Midbrain (tissue), 1 donor: ENCODE measurements around the gene CKAP5.
A peak's percentile ranks its signal among the peaks of the same experiment; 100 is the strongest.

Experiments used
- DNase-seq: peaks from one replicate; lab custom pipeline; 2025; lab: John Stamatoyannopoulos, UW

Gene CKAP5

DNA sequence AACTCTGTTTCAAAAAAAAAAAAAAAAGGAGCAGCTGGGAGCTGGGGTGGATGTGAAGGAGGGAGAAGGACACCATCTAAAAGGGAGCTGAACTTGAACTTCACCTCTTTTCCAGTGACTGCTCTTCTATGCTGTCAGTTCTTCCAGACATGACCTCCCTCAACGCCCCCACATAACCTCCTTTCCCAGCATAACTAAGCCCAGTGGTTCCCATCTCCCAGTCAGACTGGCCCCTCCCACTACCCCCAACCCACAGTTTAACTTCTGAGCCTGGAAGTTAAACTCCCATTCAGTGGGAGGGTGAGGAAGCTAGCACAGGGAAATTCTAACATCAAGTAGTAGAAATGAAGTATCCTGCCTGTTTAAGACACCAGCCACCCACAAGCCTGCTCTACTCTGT lies 147.5 kb downstream of the CKAP5 start:
- no peak for DNase-seq

- DNase-seq, result no peak
Observed at GRCh38 chr11:46697723-46698122, 148.4 kb downstream of the CKAP5 start.

DNA sequence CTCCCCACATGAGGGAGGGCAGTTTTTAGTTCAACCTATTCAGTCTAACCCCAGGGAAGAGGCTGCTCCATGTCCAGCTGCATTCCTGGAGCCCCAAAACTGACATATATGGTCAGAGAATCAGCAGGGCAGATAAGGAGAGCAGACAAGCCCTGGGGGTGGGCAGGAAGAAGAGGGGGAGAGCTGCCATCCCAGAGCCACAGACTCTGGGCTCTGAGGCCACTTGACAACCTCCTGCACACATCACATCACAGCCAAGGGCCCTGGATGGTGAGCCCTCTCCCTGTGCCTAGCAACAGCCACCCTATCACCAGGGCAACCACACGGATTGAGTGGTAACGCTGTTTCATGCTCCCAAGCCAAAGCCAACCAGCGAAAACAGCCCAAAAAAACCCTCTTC lies 148.8 kb downstream of the CKAP5 start:
- peak; percentile 33 for DNase-seq

DNA sequence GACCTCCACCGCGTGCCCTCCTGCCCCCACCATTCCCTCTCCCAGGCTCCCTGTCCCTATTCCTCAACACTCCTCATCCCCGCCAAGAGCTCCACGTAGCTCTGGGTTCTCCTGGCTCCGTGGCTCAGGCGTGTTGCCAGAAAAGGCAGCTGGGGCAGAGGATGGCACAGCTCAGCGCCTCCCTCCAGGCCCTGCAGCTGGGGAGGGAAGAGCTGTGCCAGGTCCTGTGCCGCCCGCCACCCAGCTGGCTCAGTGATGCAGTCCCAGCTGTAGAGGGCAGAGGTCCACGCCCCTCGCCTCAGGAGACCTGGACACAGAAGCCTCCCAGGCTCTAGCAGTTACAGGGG lies 149.9 kb downstream of the CKAP5 start:
- DNase-seq, result peak; percentile 95

GRCh38 chr11:46695345-46696211 lies 150.5 kb downstream of the CKAP5 start:
- DNase-seq, result no peak

DNA sequence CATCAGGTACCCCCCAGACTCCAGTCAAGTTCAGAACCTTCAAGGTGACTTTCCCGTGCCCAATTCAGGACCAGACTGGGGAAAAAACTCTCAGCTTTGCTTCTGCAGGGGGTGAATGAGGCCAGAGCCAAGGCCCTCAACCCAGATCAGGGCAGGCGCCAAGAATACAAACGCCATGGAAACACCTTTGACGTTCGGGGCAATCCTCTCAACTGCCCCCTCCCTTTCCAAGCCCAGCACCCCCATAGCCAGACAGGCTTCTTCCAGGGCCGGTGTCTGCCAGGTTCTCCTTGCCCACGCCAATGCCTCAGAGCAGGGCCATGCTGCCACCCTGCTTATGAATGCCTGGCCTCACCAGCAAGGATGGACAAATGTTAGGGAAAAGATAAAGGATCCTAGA lies 151.5 kb downstream of the CKAP5 start:
- DNase-seq, result peak; percentile 22

GRCh38 chr11:46694072-46694471 lies 152.0 kb downstream of the CKAP5 start:
- DNase-seq, result no peak

DNA sequence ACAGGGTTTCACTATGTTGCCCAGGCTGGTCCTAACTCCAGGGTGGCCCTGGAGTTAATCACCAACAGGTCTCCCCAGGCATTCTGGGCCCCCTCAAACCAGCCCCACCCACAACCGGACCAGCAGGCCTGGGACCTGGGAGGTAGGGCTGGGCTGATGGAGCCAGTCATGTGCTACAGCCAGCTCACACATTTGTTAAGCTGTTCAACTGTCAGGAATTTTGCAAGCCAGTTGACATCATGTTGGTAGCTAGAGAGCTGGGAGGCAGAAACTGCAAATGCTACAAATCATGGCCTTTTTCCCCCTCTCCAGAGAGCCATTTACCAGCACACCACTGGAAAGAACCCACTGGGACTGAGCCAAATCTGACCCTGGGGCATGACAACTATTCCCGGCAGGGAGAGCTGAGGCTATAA lies 152.5 kb downstream of the CKAP5 start:
- DNase-seq, result no peak
